MM.1S (cell line): ENCODE data around the gene CDH4.

Experiments
- DNase-seq: peaks from one replicate; pipeline ENCODE4 v3.0.0-alpha.2; 2015
- H2AFZ ChIP-seq: fragments of 300-600 bp; sonication (generic); 2 replicates; pipeline ENCODE4 v1.6.0; 2016; ENCODE audit warnings: antibody characterized with exemption, low read length
- H3F3A ChIP-seq: fragments of 300-600 bp; sonication (generic); 2 replicates; pipeline ENCODE4 v1.6.1; 2016; ENCODE audit warnings: mild to moderate bottlenecking, antibody characterized with exemption, low read length, moderate library complexity, mixed read lengths; ENCODE audit not compliant: insufficient read depth
- H3K27ac ChIP-seq: fragments of 300-600 bp; sonication (generic); 2 replicates; pipeline ENCODE4 v1.5.1; 2016; ENCODE audit warnings: mild to moderate bottlenecking, low read length
- H3K27me3 ChIP-seq: fragments of 300-600 bp; sonication (generic); replicated peaks from 2 replicates; pipeline ENCODE4 v1.6.0; 2016; ENCODE audit warnings: low read length; ENCODE audit not compliant: insufficient read depth
- H3K36me3 ChIP-seq: fragments of 300-600 bp; sonication (generic); replicated peaks from 2 replicates; pipeline ENCODE4 v1.6.1; 2016; ENCODE audit warnings: mild to moderate bottlenecking, low read length, mixed read lengths; ENCODE audit not compliant: insufficient read depth
- H3K4me1 ChIP-seq: fragments of 300-600 bp; sonication (generic); 2 replicates; pipeline ENCODE4 v1.6.1; 2016; ENCODE audit warnings: low read length, mixed read lengths
- H3K4me2 ChIP-seq: fragments of 300-600 bp; sonication (generic); 2 replicates; pipeline ENCODE4 v1.6.0; 2016; ENCODE audit warnings: low read depth, low read length
- H3K4me3 ChIP-seq: fragments of 300-600 bp; sonication (generic); 2 replicates; pipeline ENCODE4 v1.5.1; 2016; ENCODE audit warnings: low read length, mixed read lengths
- H3K79me2 ChIP-seq: fragments of 300-600 bp; sonication (generic); 2 replicates; pipeline ENCODE4 v1.6.1; 2016; ENCODE audit warnings: mixed run types, low read length, mixed read lengths
- H3K9ac ChIP-seq: fragments of 300-600 bp; sonication (generic); 2 replicates; pipeline ENCODE4 v1.6.1; 2016; ENCODE audit warnings: low read length, mixed read lengths
- H3K9me2 ChIP-seq: fragments of 300-600 bp; sonication (generic); replicated peaks from 2 replicates; pipeline ENCODE4 v1.6.1; 2016; ENCODE audit warnings: mild to moderate bottlenecking, low read length, mixed read lengths; ENCODE audit not compliant: insufficient read depth
- H3K9me3 ChIP-seq: fragments of 300-600 bp; sonication (generic); replicated peaks from 2 replicates; pipeline ENCODE4 v1.6.1; 2016; ENCODE audit warnings: mild to moderate bottlenecking, low read length, mixed read lengths; ENCODE audit not compliant: insufficient read depth
- H4K20me1 ChIP-seq: fragments of 300-600 bp; sonication (generic); 2 replicates; pipeline ENCODE4 v1.6.1; 2016; ENCODE audit warnings: mild to moderate bottlenecking, low read length, moderate library complexity, mixed read lengths; ENCODE audit not compliant: insufficient read depth
- CTCF ChIP-seq: fragments of 300-600 bp; sonication (generic); IDR thresholded peaks from 2 replicates; pipeline ENCODE4 v1.5.1; 2016; ENCODE audit warnings: antibody characterized with exemption, low read length, mixed read lengths
- EZH2 ChIP-seq: fragments of 300-600 bp; sonication (generic); optimal IDR thresholded peaks from 2 replicates; pipeline ENCODE3; 2017; ENCODE audit warnings: low read depth, mild to moderate bottlenecking, antibody characterized with exemption, low read length, mixed read lengths
- EZH2phosphoT487 ChIP-seq: fragments of 300-600 bp; sonication (generic); IDR thresholded peaks from 2 replicates; pipeline ENCODE4 v1.6.1; 2018; ENCODE audit warnings: antibody characterized with exemption, low read length

The CDH4 gene

GRCh38 chr20:61748376-61748775, 496.3 kb downstream of the CDH4 start:
- peaks cover 87% of the 10 kb centered on the region for H3K27me3 ChIP-seq
- H3K4me1 ChIP-seq, result no peaks in the 10 kb centered on the region
- no peak overlapping the region for H3K27ac ChIP-seq
- H3K9ac ChIP-seq, result no peak overlapping the region
- no peaks in the 10 kb centered on the region for H3K9me2 ChIP-seq
- no peak overlapping the region for H3K4me3 ChIP-seq
- no peak overlapping the region for H2AFZ ChIP-seq
- TF ChIP-seq EZH2, result no peak
- no peak for TF ChIP-seq EZH2phosphoT487
- TF ChIP-seq CTCF, result no peak
- no peaks in the 10 kb centered on the region for H3K79me2 ChIP-seq
- H3K4me2 ChIP-seq, result no peak overlapping the region
- DNase-seq, result no peak
- H3F3A ChIP-seq, result no peaks in the 10 kb centered on the region
- H3K36me3 ChIP-seq, result no peaks in the 10 kb centered on the region
- H3K9me3 ChIP-seq, result no peaks in the 10 kb centered on the region
- H4K20me1 ChIP-seq, result no peaks in the 10 kb centered on the region

GRCh38 chr20:61749406-61750075, 497.5 kb downstream of the CDH4 start:
- no peak overlapping the region for H3K4me2 ChIP-seq
- no peak overlapping the region for H3K4me3 ChIP-seq
- no peaks in the 10 kb centered on the region for H3K79me2 ChIP-seq
- no peaks in the 10 kb centered on the region for H3K4me1 ChIP-seq
- H3K27me3 ChIP-seq, result peaks cover 84% of the 10 kb centered on the region
- H3K27ac ChIP-seq, result no peak overlapping the region
- H2AFZ ChIP-seq, result no peak overlapping the region
- no peaks in the 10 kb centered on the region for H4K20me1 ChIP-seq
- no peaks in the 10 kb centered on the region for H3K36me3 ChIP-seq
- TF ChIP-seq EZH2, result no peak
- no peak for TF ChIP-seq CTCF
- no peak for TF ChIP-seq EZH2phosphoT487
- no peaks in the 10 kb centered on the region for H3K9me3 ChIP-seq
- DNase-seq, result no peak
- H3F3A ChIP-seq, result no peaks in the 10 kb centered on the region
- no peaks in the 10 kb centered on the region for H3K9me2 ChIP-seq
- no peak overlapping the region for H3K9ac ChIP-seq

- H3K9me2 ChIP-seq, result no peaks in the 10 kb centered on the region
- H3K27me3 ChIP-seq, result peaks cover 78% of the 10 kb centered on the region
These were observed 498.0 kb downstream of the CDH4 start for GRCh38 chr20:61750093-61750492.

More at GRCh38 chr20:61750093-61750492, 498.0 kb downstream of the CDH4 start:
- TF ChIP-seq CTCF, result no peak
- Histone ChIP-seq H3K79me2 (no peaks in the 10 kb centered on the region), H3K4me2 (no peak overlapping the region), H3K27ac (no peak overlapping the region), H3F3A (no peaks in the 10 kb centered on the region), H3K4me1 (no peaks in the 10 kb centered on the region), H3K9ac (no peak overlapping the region), H3K36me3 (no peaks in the 10 kb centered on the region), H3K9me3 (no peaks in the 10 kb centered on the region), H4K20me1 (no peaks in the 10 kb centered on the region), H2AFZ (no peak overlapping the region), H3K4me3 (no peak overlapping the region)
- no peak for DNase-seq
